NCI-H2227 treated with DMSO at 0.1 percent for 48 hours (cell line): ENCODE data around the gene SHROOM2.
A peak's percentile ranks its signal among the peaks of the same experiment; 100 is the strongest.

Experiments used
- DNase-seq: peaks from one replicate; lab custom pipeline; 2025; lab: John Stamatoyannopoulos, UW

Gene SHROOM2

DNA sequence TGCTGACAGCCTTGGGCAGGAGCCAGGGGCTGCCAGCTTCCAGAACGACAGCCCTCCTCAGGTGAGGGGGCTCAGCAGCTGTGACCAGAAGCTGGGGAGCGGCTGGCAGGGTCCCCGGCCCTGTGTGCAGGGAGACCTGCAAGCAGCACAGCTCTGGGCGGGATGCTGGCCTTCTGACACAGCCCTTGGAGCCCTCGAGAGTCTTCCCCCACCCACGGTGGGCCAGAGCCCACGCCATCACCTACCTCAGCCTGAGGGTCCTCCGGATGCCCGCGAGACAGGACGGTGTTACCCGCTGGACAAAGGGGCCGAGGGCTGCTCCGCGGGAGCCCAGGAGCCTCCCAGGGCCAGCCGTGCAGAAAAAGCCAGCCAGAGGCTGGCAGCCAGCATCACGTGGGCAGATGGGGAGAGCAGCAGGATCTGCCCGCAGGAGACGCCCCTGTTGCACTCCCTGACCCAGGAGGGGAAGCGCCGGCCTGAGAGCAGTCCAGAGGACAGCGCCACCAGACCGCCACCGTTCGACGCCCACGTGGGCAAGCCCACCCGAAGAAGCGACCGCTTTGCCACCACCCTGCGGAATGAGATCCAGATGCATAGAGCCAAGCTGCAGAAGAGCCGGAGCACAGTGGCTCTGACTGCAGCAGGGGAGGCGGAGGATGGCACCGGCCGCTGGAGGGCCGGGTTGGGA is 109.1 kb downstream of the SHROOM2 start:
- no peak for DNase-seq

DNA sequence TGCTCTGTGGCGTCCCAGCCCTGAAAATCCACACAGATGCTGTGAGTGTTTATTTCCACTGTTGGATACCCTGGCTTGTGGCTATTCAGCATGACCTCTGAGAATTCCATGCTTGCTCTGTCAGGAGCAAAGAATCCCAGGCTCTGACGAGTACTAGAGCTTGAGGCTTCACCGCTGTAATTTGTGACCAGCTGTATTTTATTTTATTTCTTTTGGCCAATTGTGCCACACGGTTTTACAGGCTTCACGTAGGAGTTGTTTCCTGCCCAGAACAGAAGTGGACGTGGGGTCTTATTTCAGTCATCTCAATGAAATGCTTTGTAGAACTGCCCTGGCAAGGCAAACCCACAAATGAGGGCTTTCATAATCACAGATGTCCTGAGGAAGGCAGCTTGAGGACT is 111.5 kb downstream of the SHROOM2 start:
- no peak for DNase-seq

DNA sequence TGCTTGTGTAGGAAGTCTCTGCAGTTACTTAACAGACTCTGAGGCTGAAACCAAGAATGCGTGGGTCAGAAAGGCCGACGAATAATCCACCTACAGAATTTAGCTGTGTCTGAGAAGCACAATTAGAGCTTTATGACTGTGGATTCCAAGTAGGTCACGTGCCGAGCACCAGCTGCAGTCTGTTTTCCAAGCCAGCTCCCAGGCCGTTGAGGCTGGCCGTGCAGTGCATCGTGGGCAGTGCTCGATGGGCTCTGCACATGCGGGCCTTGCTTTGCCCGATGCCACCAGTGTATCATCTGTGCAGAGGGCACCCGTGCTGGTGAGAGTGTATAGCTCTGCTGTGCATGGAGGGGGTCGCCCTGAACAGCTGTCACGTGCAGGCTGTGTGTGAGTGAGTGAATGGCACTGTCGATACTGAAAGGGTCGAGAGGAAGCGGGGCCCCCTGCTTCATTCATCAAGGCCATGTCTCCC is 113.4 kb downstream of the SHROOM2 start:
- DNase-seq, result peak; percentile 30

DNA sequence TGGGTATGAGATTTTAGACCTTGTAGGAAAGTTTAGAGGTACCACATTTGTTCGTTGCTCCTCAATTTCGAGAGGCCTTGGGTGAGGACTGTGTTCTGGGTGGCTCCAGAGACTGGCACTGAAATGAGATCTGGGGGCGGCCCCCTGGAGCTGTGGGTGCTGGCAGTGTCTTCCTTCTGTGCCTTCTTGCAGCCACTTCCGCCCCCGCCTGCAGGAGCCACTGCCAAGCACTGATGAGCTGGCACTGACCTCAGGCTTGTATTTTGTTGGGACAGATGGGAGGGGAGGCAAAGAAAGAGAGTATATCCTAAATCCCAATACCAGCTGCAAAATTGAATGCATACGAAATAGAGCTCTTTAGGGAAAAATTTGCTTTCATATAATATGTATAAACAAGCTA is 116.4 kb downstream of the SHROOM2 start:
- DNase-seq, result no peak

GRCh38 chrX:9903146-9903545 is 116.9 kb downstream of the SHROOM2 start:
- DNase-seq, result peak; percentile 56

- no peak for DNase-seq
Observed at GRCh38 chrX:9905288-9905687, 119.1 kb downstream of the SHROOM2 start.

GRCh38 chrX:9905721-9906120 is 119.5 kb downstream of the SHROOM2 start:
- DNase-seq, result no peak

DNA sequence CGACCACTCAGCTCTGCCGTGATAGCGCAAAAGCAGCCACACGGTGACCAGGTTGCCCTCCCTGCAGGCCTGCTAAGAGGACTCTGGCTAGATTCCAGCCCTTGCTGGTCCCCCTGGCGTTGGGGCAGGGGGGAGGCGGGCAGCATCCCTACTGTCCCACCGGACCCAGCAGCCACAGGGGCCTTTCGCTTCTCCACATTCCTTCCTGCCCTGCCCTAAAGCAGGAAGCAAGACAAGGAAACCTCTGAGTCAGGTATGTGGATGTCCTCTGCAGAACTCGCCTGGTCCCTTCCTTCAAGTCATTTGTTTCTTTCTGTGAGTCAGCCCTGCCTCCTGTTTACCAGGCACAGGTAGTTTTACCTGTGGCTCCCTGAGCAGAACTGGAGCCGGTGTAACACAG is 120.7 kb downstream of the SHROOM2 start:
- DNase-seq, result no peak

GRCh38 chrX:9907645-9908387 is 121.6 kb downstream of the SHROOM2 start:
- DNase-seq, result no peak

GRCh38 chrX:9909254-9909653 is 123.0 kb downstream of the SHROOM2 start:
- no peak for DNase-seq

DNA sequence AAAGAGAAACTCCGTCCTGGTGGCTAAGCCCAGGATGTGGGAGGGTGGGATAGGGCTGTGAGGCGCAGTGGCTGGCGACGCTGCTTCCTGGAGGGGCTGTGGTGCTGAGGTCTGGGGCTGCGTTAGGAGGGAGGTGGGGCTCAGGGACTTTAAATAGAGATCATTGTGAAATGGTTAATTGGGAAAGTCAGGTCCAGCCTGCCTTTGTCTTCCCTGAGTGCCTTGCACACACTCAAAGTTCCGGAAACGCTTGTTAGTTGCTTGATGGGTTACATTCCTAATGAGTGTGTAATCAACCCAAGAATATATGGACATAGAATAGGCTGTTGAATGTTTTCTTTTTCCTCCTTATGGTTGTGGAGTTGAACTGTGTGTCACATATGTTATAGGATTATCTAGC is 125.3 kb downstream of the SHROOM2 start:
- DNase-seq, result no peak

DNA sequence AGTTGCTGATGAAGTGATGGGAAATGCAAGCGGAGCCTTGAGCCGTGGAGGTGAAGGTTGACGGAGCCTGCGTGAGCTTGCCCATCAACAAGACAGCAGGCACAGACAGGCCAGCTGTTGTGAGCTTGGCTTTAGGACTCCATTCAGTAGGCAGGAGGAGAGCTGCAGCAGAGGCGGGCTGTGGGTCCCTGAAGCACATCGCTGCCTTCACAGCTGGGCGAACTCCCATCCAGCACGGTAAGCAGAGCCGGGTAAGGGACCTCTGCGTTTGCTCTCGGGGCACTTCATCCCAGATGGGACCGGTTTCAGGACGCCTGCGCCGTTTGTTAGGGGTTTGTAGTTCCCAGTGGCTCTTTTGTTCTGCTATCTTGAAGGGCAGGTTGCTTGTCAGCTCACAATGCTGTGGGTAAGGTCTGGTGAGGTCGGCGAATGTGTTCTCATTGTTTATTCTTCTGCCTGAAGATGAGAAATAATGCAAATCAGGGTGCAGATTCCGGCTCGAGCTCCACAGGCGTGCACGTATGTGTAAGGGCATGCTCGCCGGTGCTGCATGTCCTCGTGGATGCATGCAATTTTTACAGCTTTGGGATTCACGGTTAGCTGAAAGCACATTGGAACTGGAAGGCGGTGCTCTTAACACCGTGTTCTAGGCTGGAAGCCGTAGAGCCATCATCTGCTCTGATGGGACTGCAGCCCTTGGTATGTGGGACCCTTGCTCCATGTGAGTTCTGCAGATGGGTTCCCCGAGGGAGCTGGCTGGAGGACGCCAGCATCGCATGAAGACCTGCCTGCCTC is 126.3 kb downstream of the SHROOM2 start:
- peak; percentile 50 for DNase-seq

GRCh38 chrX:9913146-9913433 is 126.9 kb downstream of the SHROOM2 start:
- DNase-seq, result peak; percentile 48

DNA sequence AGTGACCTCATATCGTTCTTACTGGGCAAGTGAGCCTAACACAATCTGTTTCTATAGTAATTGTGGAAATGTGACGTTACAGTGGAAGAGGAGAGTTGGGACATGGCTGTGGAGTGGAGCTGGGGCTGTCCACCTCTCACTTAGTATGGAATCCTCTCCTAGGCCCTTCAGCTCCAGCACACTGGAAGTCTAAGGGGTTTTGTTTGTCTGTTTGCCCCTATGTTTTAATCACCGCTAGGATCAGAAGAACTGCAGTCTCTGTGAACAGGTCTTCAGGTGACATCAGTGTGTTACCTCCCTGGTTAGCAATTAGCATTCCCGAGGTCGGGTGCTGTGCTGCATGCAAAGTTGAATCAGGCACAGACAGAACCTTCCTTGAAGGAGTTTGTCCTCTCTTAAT is 131.6 kb downstream of the SHROOM2 start:
- DNase-seq, result no peak

- DNase-seq, result no peak
Observed at GRCh38 chrX:9919632-9920172, 133.5 kb downstream of the SHROOM2 start.

GRCh38 chrX:9921407-9921806 is 135.2 kb downstream of the SHROOM2 start:
- no peak for DNase-seq

DNA sequence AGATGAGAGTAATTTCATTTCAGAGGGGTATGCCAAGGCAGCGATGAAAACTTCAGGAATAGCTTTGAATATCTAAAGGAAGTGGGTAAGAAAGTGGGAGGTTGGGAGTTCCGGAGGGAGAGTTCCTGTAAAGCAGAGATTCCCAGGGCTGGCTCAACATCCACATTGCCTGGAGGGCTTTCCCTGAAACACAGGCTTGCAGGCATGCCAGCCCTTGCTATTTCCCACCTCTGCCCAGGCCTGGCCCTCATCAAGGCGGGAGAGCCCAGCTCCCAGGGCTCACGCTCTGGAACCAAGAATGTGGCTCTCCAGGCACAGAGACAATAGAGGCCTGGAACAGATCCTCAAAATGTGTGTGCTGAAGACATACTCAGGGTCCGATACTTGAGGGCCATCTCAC is 137.1 kb downstream of the SHROOM2 start:
- DNase-seq, result no peak

- DNase-seq, result no peak
Observed at GRCh38 chrX:9926002-9926401, 139.8 kb downstream of the SHROOM2 start.

GRCh38 chrX:9927698-9928482 is 141.7 kb downstream of the SHROOM2 start:
- DNase-seq, result no peak

DNA sequence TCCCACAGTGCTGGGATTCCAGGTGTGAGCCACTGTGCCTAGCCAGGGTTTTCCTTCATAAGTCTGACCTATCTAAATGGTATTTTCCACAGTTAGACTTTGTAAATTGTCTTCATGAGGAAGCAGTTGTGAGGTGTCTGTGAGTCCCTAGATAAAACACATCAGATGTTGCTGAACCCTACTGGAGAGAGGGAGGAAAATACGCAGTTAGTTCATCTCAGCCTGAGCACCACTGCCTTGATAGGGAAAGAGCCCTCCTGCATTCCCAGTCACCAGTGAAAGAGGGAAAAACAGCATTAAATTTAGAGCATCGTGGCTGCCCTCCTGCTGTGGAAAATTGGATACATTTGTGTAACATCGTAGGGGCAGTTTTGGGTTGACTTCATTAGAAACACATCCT is 149.2 kb downstream of the SHROOM2 start:
- no peak for DNase-seq

GRCh38 chrX:9937761-9938160 is 151.5 kb downstream of the SHROOM2 start:
- DNase-seq, result no peak

GRCh38 chrX:9938516-9938915 is 152.3 kb downstream of the SHROOM2 start:
- no peak for DNase-seq
